Retinal pigment epithelial cell (primary cell): ENCODE results near the gene TRIM66.

Experiments
- DNase-seq: peaks from one replicate; pipeline ENCODE4 v3.0.0-alpha.2; 2010; ENCODE audit warnings: low read depth
- H3K4me3 ChIP-seq: 2 replicates; pipeline ENCODE4 v1.5.1; 2011; ENCODE audit warnings: mild to moderate bottlenecking, low read length, control low read depth, moderate library complexity
- TF ChIP-seq, protein P1 (sequence below): conservative IDR thresholded peaks from 2 replicates; pipeline ENCODE4 v1.5.1; 2011; ENCODE audit warnings: low read depth, low read length, control low read depth, inconsistent platforms

TRIM66 gene

DNA sequence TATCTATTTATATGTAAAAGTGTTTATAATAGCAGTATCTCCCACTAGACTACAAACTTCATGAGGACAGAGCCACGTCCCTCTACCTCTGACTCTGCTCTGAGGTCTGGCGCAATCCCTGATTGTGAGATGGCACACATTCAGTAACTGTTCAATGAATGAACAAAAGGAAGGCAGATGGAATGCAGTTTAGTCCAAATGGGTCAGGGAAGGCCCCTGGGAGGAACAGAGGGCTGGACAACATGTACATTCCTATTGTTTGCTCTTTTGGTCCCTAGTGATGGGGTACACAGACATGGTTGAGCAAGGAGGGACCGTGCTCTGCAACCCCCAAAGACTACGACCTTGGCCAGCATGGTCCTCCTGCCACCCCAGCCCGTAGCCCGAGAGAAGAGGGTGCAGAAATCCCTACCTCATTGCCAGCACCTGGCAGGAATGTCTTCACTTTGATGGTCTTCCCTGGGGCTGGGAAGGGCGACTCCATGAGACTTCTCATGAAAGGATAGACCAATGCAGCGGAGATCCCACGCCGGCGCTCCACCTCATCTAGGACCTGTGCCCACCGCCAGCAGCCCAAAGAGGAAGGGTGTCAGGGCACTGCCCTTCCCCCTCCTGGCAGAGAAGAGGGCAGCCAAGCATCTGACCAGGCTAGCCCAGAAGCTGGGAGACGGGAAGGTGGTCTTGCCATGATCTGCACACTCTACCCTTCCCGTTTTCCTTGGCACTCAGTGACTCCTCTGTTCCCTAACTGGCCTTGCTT, 24.4 kb upstream of the TRIM66 start:
- TF ChIP-seq, protein P1, sequence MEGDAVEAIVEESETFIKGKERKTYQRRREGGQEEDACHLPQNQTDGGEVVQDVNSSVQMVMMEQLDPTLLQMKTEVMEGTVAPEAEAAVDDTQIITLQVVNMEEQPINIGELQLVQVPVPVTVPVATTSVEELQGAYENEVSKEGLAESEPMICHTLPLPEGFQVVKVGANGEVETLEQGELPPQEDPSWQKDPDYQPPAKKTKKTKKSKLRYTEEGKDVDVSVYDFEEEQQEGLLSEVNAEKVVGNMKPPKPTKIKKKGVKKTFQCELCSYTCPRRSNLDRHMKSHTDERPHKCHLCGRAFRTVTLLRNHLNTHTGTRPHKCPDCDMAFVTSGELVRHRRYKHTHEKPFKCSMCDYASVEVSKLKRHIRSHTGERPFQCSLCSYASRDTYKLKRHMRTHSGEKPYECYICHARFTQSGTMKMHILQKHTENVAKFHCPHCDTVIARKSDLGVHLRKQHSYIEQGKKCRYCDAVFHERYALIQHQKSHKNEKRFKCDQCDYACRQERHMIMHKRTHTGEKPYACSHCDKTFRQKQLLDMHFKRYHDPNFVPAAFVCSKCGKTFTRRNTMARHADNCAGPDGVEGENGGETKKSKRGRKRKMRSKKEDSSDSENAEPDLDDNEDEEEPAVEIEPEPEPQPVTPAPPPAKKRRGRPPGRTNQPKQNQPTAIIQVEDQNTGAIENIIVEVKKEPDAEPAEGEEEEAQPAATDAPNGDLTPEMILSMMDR: no peak
- no peak overlapping the region for H3K4me3 ChIP-seq
- DNase-seq: no peak

DNA sequence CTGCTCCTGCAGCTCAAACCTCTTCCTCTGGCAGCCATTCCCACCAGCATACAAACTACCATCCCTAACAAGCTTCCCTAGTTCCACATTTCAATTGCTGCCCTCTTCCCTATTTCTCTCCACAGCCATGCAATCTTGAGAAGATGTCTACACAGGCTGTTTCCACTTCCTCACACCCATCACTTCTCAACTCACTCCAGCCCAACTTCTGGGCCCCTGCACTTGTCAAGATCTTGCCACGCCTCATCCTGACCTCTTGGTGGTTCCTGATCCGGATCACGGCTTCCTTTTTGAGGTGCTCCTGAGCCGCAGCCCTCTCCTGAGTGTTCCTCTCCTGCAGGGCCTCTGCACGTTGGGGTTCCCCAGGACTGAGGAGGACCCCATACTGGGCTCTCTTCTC, 22.7 kb upstream of the TRIM66 start:
- no peak for DNase-seq
- no peak overlapping the region for H3K4me3 ChIP-seq
- TF ChIP-seq, protein P1: no peak

DNA sequence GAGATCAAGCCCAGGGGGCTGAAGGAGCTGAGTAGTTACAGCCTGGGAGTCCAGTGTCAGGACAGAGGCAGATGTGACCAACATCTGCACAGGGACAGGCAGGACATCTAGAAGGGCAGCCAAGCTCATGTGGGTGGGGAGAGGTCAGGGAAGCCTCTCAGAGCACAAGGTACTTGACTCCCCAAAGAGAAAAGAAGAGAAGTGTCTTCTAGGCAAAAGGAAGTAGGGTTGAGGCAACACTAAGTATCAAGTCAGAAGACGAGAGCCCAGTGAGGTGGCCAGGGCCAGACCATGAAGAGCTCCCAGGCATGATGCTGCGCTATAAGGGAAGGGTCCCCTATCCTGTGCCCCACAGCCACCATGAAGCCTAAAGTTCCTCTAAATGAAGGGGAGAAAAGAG, 21.7 kb upstream of the TRIM66 start:
- no peak overlapping the region for H3K4me3 ChIP-seq
- no peak for DNase-seq
- TF ChIP-seq, protein P1: no peak

DNA sequence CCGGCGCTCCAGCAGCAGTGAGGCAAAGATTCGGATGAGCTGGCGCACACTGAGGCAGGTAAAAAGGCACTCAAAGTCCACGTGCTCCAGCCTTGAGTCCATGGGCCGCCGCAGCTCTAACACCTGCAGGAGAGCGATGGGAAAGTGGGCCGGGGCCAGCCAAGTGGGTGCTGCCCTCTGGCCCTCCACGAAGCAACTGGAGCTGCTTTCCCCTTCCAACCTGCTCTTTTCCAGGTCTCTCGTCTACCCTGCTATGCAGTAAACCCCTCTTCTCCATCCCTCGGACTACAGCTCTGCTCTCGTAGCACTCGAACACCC, 20.1 kb upstream of the TRIM66 start:
- H3K4me3 ChIP-seq: no peak overlapping the region
- TF ChIP-seq, protein P1: no peak
- DNase-seq: no peak

DNA sequence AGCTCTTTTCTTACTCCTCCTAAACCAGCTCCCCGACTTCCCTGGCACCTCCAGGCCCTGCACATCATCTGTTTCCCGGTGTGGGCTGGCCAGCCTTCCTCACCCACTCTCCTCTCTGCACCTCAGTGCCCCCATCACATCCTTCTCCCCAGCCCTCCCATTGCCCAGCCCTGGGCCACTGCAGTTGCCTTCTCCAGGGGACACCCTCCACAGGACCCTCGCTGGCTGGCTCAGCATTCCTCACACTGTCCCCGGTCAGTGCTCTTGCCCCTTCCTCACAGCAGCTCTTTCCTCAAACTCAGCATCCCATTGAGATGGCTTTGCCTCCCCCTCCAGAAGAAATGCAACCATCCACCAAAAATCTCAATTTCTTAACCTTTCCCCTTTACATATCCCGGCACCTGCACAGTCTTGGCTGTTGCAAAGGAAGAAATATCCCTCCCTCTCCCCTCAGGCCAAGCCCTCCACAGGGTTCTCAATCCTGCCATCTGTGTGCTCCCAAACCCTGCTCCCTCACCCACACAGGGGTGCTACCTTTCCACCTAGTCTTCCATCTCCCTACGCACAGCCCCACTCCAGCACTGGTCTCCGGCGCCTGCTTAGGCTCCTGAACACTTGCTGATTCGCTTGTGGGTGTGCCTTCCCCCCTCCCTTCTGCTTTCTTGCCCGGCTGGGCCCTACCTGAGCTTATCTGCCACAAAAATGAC, 19.6 kb upstream of the TRIM66 start:
- no peak for DNase-seq
- TF ChIP-seq, protein P1: no peak
- H3K4me3 ChIP-seq: no peak overlapping the region

DNA sequence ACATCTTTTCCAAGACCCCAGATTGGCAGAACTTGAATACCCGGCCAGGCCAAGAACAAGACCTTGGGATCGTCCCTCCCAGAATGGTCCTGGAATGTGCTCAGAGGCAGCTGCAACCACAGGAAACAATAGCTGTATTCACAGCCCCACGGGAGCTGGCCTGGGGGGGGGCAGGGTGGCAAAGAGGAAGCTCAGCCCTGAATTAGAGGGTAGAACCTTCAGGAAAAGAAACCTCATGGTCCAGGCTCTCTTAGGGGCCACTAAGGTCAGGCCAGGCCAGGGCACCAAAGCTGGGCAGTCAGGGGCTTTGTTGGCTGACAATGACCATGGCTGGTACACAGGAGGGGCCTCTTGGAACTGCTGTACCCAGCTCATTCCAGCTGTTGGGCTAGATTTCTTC, 17.4 kb upstream of the TRIM66 start:
- no peak overlapping the region for H3K4me3 ChIP-seq
- TF ChIP-seq, protein P1: no peak
- DNase-seq: no peak

DNA sequence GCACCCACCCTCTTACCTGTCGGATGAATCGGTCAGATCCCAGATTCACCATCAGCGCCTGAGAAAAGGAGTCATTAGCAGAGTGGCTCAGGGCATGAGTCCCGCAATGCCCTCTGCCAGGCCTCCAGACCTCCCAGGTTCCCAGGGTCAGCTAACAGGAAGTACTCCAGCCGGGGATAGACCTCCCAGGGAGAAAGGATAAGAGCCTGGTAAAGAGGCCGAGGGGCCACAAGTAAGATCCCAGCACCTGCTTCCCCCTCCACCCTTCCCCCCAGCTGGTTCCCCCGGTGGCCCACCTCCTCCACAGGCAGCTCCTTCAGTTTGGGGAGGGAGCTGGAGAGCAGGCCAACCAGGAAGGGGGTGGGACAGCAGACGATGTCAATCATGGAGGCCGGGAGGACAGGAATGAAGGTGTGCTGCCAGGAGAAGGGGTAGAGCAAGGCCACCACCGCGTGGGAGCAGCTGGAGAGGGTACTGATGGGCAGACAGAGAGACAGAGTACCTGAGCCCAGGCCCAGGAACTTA, 16.5 kb upstream of the TRIM66 start:
- H3K4me3 ChIP-seq: no peak overlapping the region
- DNase-seq: no peak
- TF ChIP-seq, protein P1: no peak
